SHP77 treated with DMSO at 0.1 percent for 48 hours (cell line): Measurements from ENCODE around the gene DNAJC18.
"Not testable (repeated sequence)": the region's sequence is repeated elsewhere in the genome, so short reads cannot be mapped to it uniquely, and the experiment has no call there.

Source experiments
- DNase-seq: peaks from one replicate; lab custom pipeline; 2025; lab: John Stamatoyannopoulos, UW

DNAJC18 gene

GRCh38 chr5:139439013-139439903 lies at the start of gene DNAJC18:
Gene DNAJC18 (minus strand): TSS chr5:139439525. CDS start chr5:139439445, 80 bp downstream.
- peak; percentile 96 for DNase-seq

- DNase-seq = no peak
Observed at GRCh38 chr5:139488260-139488659, 48.9 kb upstream of the DNAJC18 start.

- DNase-seq = no peak
Observed at GRCh38 chr5:139486201-139486600, 46.9 kb upstream of the DNAJC18 start.

GRCh38 chr5:139482890-139483208 lies 43.5 kb upstream of the DNAJC18 start:
- DNase-seq = not testable (repeated sequence)

DNA sequence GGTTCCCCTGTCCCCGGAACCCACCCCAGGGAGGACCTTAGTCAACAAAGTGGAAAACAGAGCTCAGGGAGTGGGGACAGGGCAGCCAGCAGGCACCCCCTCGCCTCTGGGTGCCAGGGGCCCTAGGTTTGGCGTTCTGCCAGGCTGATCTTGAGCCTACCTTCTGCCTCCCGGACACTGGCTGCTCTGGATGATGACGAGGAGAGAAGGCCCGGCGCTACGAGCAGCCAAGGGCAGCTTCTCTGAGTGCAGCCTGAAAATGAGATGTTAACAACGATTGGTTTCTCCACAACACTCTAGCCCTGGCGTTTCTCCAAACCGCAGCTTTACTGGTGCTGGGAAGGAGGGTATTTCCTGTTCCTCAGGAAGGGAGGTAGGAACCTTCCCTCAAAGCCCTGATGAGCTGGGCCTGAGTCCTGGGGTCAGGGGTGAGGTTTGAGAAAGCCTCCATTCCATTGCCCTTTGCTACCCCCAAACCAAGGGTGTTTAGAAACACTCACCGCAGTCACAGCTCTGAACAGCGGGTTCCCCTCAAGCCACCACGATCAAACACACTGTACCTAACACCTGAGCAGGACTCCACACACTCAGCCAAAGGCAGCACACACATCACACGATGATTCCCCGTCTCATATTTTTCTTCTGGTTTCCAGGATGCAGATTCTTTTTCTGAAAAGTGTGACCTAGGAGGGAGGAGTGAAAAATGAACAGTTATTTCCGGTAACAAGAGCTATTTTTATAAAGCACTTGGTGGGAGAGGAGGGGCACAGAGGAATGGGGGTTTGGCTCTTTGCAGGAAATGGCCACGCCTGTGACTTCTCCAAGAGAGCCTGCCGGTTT lies 42.9 kb upstream of the DNAJC18 start, which contains the start of gene STING1:
TSS of gene STING1 (minus strand) at position 709 of the 840 bp plus-strand sequence. CDS start 1,054 bp downstream, outside the sequence.
- DNase-seq = peak; percentile 89

DNA sequence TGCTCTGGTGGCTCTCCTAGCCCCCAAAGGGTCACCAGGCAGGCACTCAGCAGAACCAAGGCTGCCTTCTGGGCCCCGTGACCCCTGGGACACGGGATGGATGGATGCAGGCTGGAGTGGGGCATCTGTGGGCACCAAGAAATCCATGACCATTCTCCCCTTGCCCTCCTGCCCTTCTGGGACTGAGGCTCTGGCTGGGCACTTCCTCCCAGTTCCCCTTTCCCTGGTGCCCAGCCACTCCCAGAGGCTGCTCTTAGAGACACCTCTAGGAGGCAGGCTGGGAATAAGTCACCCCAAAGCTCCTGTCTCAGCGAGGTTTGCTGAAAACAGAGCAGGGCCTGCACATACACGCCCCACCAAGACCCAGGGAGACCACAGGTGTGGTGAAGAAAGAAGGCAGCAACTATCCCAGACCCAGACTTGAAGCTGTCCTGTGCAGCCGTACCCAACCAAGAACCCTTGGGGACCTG lies 42.3 kb upstream of the DNAJC18 start:
- DNase-seq = no peak

DNA sequence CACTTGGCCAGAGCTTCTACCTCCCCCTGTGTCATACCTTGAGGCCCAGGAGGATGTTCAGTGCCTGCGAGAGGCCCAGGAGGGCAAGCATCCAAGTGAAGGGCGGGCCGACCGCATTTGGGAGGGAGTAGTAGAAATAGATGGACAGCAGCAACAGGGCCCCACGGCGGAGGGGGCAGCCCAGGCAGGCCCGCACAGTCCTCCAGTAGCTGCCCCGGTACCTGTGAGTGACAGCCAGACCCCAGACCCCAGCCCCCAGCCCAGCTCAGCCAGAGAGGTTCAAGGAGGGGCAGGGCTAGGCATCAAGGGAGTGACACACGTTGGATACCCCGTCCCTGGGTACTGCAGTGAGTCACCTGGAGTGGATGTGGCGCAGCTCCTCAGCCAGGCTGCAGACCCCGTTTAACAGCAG lies 41.8 kb upstream of the DNAJC18 start:
- no peak for DNase-seq

DNA sequence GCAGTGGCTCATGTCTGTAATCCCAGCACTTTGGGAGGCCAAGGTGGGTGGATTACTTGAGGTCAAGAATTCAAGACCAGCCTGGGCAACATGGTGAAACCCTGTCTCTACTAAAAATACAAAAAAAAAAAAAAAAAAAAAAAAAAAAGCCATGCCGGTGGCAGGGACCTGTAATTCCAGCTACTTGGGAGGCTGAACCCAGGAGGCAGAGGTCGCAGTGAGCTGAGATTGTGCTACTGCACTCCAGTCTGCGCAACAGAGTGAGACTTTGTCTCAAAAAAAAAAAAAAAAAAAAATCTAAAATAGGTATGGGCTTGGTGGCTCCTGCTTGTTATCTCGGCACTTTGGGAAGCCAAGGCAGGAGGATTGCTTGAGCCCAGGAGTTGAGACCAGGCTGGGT lies 40.4 kb upstream of the DNAJC18 start:
- not testable (repeated sequence) for DNase-seq

GRCh38 chr5:139478657-139479423 lies 39.5 kb upstream of the DNAJC18 start:
- DNase-seq = not testable (repeated sequence)

- no peak for DNase-seq
Observed at GRCh38 chr5:139475865-139476617, 36.7 kb upstream of the DNAJC18 start.

GRCh38 chr5:139474890-139475791 lies 35.8 kb upstream of the DNAJC18 start:
- DNase-seq = no peak

GRCh38 chr5:139473565-139473964 lies 34.2 kb upstream of the DNAJC18 start:
- DNase-seq = no peak

DNA sequence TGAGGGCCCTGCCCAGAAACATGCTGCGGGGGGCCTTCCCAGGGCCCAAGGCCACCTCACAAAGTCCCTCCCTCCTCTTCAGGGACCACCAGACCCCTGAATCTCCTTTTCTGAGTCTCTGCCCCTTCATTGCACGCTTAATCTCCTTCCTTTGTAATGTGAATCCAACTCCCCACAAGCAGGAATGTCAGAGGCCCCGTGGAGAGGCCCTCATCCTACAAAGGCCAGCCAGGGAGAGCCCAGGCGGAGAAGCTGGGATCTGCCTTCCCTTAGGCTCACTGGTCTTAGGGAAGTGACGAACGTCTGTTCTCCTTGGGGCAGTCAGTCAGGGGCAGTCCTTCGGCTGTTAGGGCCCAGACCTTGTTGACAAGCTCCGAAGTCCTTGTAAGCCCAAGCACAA lies 33.8 kb upstream of the DNAJC18 start:
- no peak for DNase-seq

DNA sequence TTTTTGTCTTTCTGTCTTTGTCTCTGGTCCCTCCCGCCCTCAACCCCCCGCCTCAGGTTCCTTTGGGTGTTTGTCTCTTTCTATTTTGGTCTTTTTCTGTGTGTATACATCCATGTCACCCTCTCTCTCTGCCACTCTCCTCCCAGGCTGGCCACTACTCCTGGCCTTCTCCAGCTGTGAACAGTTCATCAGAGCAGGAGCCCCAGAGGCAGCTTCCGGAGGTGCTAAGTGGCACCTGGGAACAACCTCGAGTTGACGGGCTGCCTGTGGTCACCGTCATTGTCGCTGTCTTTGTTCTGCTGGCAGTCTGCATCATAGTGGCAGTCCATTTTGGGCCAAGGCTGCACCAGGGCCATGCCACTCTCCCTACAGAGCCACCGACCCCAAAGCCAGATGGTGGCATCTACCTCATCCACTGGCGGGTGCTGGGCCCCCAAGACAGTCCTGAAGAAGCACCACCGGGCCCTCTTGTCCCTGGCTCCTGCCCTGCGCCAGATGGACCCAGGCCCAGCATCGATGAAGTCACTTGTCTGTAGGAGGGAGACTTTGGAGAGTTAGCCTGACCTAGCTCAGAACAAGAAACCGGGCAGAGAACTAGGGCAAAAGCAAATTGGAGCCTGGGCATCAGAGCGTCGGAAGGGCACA lies 33.2 kb upstream of the DNAJC18 start:
- DNase-seq = no peak

- DNase-seq = no peak
Observed at GRCh38 chr5:139470821-139471300, 31.5 kb upstream of the DNAJC18 start, which contains the start of gene SMIM33. Gene SMIM33 (plus strand): TSS chr5:139471004. CDS start chr5:139471122, 118 bp downstream.

- DNase-seq = no peak
Observed at GRCh38 chr5:139468421-139468931, 29.2 kb upstream of the DNAJC18 start.

DNA sequence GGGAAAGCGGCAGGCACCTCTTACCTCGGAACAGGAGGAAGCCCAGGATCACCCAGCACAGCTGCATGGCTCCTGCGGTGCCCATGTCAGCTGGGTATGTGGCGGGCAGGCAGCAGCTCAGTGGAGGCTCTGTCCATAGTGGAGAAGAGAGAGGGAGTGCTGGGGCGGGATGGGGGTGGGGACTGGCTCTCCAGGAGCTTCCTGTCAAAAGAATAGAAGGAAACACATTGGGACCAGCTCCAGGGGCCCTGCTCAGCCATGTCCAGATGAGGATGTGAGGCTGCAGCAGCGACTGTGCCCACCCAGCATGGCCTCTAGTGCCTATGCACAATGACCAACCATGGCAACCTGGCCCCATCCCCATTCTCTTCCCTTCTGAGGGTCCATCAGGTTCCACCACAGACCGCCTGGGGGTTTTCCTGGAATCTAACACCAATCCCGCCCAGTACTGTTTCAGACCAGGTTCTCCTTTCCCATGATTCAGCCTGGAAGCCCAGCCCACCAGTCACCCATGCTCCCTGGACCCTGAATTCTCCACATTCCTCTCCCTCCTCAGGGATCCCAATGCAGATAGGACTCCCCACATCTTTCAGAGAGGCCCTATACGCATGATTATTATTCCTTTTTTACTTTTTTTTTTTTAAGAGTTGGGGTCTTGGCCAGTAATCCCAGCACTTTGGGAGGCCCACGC lies 23.4 kb upstream of the DNAJC18 start, which contains the start of gene ECSCR:
TSS of gene ECSCR (minus strand) at position 158 of the 691 bp plus-strand sequence. CDS start at position 85, 73 bp downstream.
- no peak for DNase-seq

DNA sequence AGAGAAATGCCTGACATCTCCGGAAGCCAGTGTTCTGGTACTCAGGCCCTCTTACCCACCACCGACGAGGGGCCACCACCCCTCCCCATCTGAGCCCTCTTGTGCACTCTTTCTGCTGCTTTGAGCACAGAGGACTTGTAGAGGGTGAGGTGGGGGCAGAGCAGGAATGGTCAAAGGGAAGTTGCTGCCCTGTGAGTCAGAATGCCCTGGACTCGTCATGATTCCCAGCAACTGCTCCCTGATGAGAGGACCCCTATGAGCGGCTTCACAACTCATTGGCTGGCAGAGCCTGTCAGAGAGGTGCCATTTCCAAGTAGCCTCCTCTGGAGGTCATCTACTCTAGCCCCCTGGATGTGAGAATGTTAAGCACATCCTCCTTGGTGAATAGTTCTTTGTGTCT lies 22.4 kb upstream of the DNAJC18 start:
- no peak for DNase-seq
